Liver (tissue), 3 donors: ENCODE data around the gene MAML3.

Experiments used
- CTCF ChIP-seq: fragments of 150-350 bp; IDR thresholded peaks from 2 replicates; pipeline ENCODE4 v1.5.1; 2017; ENCODE audit warnings: improper control_type of control experiment, low read depth, low read length; ENCODE audit not compliant: missing input control
- SP1 ChIP-seq: IDR thresholded peaks from 2 replicates; pipeline ENCODE4 v1.6.1; 2018; ENCODE audit warnings: antibody characterized with exemption, mild to moderate bottlenecking
- donor health status: healthy.
- donor health status: healthy.

GRCh38 chr4:139808381-139808807, 345.6 kb downstream of the MAML3 start:
- TF ChIP-seq SP1 (no peak), CTCF (no peak)
